Activated CD4-positive, alpha-beta T cell treated with anti-CD3 and anti-CD28 coated beads, Interleukin-2, amount 50 U/mL, for 48 hours (primary cell): ENCODE data around the gene TRABD2A.
A peak's percentile ranks its signal among the peaks of the same experiment; 100 is the strongest.
"Not testable (repeated sequence)": the region's sequence is repeated elsewhere in the genome, so short reads cannot be mapped to it uniquely, and the experiment has no call there.

Source experiments
- DNase-seq, 2 experiments: peaks; one replicate each; pipeline ENCODE4 v3.0.0-alpha.2; 2020

TRABD2A gene, protein sequence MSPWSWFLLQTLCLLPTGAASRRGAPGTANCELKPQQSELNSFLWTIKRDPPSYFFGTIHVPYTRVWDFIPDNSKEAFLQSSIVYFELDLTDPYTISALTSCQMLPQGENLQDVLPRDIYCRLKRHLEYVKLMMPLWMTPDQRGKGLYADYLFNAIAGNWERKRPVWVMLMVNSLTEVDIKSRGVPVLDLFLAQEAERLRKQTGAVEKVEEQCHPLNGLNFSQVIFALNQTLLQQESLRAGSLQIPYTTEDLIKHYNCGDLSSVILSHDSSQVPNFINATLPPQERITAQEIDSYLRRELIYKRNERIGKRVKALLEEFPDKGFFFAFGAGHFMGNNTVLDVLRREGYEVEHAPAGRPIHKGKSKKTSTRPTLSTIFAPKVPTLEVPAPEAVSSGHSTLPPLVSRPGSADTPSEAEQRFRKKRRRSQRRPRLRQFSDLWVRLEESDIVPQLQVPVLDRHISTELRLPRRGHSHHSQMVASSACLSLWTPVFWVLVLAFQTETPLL

DNA sequence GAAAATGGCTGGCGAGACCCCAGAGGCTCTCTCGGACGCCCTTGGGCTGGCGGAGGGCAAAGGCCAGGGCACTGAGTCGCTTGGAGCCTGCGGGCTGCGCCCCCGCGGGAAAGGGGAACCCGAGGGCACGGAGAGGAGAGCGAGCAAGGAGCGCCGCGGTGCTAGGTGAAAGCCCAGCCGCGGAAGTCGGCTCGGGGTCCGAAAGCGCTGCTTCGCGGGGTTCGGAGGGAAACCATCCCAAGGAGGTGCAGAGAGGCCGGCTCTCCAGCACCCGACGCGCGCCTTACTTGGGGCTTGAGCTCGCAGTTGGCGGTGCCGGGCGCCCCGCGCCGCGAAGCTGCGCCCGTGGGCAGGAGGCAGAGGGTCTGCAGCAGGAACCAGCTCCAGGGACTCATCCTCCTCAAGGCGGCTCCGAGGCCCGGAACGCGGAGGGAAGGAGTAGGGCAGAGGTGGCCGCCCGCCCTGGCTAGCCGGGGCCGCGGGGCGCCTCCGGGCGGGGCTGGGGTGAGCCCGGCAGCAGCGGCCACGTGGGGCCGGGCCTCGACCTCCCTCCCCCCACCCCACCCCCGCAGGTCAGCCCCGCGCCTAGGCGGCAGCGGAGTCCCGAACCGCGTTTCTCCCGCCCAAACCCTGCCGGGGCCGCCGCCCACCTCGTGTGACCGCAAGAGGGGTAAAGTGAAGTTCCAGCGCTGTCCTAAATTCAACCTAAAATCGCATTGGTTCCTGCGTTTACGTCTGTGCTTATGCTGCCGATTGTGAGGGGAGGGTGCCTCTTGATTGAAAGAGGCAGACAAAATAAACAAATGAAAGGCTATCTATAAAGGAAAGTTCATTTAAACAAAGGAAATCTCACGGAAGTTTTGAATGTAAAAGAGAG is at the start of gene TRABD2A:
TRABD2A (minus strand) TSS at position 440 of the 877 bp plus-strand sequence; CDS start at position 395, 45 bp downstream.
- peak; percentile 67 to 77 for DNase-seq

DNA sequence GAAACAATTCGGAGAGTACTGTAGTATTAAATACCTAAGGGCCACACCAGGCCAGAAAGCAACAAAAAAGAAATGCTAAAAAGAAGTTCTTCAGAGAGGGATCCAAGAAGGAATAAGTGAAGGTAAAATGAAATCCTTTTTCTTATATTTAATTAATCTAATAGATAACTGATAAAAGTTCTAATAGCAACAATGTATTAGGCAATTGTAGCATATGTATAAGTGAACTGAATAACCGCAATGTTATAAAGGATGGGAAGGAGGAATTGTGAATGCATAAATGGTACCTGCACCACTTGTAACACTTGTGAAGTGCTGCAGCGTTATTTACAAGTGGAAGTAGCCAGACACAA is 46.4 kb upstream of the TRABD2A start:
- no peak for DNase-seq

DNA sequence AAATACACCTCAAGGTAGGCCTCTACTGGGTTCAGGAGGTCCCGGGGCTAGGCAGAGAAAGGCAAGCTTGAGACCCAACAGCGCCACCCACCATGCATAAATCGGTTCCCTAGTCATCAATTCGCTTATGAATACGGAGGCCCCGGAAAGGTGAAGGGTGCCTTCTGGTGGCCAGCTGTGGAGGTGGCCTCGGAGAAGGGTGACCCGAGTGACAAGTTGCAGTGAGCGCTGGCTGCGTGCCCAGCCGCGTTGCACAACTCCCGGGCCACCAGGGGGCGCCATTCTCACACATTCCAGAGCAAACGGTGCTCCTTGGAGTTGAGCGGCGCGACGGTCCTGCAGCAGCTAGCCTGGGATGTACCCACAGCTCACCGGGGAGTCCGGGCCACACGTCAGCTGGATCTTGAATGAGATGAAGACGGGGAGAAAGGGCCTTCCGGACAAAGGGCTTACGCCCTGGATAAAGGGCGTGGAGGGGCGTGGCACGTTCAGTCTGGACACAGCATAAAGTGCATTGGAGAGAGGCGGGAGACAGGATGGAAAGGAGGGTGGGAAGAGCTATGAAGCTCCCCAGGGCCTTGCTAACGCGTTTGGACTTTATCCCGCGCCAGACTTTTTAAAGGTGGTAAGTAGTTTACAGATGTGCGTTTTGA is 45.0 kb upstream of the TRABD2A start:
- DNase-seq = peak; percentile 100

DNA sequence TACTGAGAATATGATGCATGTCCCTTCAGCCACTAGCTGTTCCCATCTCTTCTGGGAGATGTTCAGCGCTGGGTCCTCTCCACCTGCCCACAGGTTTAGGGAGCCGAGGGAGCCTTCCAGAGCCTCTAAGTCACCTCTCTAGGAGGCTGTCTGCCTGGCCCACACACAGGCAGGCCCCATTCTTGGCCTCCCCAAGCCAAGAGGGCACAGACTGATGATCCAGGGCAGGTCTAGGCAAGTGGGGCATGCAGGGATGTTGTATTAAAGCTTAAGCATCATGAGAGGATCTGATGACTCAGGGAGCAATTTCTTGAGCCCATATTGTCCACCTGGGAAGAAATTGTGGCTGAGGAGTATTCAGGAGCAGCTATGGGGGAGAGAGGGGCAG is 44.4 kb upstream of the TRABD2A start:
- DNase-seq = peak in 1 of 2 experiments; percentile 25

DNA sequence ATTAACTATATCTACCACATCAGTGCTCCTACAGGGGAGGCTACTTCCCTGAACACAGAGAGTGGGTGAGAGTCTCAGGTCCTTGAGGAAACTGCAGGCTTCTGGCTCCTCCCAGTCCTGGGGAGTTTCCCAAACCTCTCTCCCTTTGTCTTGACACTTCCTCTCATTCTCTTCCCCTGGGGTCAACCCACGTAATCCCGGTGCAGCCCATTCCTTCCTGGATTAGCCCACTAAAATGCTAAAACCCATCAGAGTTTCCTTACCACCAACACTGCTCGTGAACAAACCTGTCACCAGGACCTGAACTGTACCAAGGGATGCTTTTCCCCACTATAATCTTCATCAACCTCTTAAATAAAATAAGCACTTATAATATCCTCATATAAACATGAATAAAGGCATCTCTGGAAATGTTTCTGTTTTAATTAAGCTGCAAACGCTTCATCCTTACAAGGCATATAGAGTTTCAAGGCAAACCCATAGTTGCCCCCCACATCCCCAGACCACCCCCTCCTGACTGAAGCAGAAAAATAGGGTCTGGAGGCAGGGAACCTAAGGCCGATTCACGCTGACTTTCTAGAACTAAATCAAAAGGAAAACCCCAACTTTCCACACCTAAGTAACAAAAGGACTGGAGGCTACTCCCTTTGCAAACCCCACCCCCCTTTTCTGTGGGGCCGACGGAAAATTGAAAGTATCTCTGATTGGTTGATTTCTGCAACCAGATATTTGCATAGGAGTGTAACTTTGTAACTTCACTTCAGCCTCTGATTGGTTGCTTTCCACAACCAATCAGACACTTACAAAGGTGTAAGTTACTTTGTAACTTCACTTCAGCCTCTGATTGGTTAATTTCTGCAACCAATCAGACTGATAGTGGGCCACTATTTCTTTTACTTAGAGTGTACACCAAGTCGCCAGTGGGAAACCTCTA is 43.6 kb upstream of the TRABD2A start:
- peak; percentile 59 to 72 for DNase-seq

DNA sequence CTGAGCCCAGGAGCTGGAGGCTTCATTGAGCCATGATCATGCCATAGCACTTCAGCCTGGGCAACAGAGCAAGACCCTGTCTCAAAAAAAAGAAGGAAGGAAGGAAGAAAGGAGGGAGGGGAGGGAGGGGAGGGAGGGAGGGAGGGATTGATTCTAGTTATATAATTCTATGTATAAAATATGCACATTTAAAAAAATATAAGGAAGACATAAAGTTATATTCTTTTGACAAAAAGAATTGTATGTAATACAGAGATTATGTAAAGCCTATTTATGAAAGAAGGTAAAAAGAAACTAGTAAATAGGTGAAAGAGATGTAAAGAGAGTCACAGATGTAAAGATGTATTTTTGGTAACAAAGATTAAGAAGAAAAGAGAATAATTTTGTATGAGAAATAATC is 42.1 kb upstream of the TRABD2A start:
- DNase-seq = no peak

DNA sequence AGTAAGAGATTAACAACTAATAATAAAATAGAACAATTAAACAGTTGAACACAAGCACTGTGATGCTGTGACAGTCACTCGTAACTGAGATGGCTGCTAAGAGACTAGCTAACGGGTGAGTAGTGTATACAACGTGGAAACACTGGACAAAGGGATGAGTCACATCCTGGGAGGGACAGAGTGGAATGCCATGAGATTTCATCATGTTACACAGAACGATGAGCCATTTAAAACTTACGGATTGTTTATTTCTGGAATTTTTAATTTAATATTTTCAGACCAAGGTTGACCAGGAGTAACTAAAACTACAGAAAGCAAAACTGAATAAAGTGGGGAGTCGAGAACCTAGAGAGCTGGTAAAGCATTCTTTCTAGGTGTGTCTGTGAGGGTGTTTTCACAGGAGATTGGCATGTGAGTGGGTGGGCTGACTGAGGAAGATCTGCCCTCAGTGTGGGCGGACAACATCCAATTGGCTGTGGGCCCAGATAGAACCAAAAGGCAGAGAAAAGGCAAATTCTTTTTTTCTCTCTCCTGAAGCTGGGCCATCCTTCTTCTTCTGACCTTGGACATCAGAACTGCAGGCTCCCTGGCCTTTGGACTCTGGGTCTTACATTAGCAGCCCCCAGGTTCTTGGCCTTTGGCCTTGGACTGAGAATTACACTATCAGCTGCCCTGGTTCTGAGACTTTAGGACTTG is 39.1 kb upstream of the TRABD2A start:
- DNase-seq = peak; percentile 59 to 69

DNA sequence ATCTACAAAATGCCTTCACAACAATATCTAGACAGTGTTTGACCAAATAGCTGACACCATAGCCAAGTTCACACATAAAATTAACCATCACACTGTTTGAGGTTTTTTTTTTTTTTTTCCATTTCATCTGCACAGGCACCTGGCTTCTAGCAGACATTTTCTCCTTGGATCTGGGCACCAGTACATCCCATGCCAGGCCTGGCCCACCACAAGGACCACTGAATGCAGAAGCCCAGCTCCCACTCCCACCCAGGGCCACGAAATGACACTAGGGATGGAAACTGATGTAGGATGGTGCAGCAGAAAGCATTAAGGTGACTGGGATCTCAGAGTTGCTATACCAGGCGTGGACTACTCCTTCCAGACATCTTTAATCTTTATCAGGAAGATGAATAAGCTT is 37.5 kb upstream of the TRABD2A start:
- DNase-seq = no peak

DNA sequence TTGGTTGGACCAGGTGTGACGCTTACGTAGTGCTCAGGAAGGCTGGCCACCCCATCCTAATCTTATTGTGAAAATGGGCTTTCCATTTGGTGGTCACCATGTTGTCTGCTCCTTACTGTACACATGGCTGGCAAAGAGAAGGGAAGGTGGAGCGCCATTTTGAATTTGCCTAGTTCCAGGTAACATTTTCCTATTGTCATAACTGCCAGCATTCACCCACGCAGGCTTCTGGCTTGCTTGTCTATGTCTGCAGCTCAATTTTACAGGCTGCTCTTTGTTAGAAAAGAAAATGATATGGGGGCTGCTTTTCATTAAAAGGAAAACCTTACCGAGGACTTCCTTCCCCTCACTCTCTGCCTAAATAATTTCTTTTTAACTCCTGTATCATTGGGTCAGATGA is 36.9 kb upstream of the TRABD2A start:
- not testable (repeated sequence) for DNase-seq

DNA sequence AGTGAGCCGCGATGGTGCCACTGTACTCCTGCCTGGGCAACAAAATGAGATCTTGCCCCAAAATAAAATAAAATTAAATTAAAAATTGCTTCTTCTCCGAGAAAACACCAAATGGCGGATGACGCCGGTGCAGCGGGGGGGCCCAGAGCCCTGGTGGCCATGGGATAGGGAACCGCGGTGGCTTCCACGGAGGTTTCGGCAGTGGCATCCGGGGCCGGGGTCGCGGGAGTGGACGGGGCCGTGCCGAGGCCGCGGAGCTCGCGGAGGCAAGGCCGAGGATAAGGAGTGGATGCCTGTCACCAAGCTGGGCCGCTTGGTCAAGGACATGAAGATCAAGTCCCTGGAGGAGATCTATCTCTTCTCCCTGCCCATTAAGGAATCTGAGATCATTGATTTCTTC is 34.8 kb upstream of the TRABD2A start:
- not testable (repeated sequence) for DNase-seq

DNA sequence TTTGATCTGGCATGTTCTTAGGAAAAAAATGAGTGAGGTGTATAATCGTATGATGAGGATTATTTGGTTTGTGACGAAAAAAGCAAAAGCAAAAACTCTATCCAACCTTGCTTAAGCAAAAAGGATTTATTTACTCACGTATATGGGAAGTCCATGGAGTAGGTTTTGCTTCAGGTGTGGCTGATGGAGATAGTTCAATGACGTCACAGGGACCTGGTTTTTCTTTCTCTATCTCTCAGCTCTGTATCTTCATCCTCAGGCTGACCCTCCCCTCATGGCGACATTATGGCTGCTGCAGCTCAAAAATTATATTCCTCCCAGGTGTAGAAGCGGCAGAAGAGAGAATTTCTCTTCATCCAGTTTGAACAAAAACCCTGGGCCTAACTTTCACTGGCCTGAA is 33.5 kb upstream of the TRABD2A start:
- no peak for DNase-seq

DNA sequence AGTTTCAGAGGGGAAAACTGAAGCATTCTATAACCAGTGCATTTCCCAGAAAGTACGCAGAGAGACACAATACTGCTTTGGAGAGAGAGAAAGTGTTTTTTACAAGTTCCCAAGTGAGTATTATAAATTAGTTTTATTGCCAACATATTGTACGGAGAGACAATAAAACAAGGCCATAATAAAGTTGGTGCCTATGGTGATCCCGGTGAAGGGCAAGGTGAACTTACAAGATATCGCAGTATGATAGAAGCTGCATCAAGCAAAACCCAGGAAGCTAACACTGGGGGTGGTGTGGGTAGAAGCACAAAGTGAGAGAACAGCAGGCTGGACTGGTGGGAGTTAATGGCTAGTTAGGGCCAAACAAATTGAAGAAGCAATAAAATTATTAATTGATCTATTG is 32.1 kb upstream of the TRABD2A start:
- DNase-seq = no peak

DNA sequence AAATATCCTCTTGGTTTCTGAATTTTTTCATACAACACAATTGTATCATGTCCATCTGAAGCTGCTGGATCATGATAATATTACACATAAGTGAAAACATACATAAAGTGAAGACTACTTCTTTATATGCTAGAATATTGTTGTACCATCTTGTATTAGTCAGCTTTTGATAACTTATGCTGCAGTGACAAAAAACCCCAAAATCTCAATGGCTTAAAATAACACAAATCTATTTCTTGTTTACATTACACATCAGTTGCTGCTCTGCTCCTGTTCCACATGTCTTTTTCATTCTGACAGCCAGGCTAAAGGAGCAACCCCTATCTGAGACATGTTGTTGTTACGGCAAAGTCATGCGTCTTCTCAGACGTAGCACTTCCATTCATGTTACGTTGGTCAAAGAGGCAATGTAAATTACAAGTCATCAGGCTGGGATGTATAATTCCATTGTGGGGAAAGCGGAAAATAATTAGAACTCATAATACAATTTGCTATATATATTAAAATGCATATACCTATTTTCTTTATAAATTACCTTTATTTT is 30.3 kb upstream of the TRABD2A start:
- no peak for DNase-seq

DNA sequence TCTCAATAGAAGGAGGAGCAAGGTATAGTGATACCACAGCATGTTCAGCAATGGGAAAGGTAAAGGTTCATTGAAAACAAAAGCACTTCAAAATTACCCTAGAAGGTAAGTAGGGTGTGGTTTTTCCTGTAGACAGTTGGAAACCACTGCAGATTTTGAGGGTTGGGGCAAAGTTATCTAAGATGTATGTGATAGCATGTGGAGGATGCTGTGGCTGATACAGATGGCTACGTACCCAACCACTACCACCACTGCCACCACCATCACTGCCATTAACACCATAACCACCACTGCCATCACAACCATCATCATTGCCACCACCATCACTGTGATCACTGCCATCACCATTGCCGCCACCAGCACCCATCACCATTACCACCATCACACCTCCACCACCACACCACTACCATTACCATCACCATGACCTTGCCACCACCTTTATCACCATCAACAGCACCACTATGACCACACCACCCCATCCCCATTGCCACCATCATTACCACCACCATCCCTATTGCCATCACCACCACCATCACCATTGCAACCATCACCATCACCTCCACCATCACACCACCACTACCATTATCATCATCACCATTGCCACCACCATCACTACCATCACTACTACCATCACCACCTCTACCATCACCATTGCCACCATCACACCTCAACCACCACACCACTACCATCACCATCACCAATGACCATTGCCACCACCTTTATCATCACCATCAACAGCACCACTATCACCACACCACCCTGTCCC is 28.2 kb upstream of the TRABD2A start:
- peak in 1 of 2 experiments; percentile 32 for DNase-seq

DNA sequence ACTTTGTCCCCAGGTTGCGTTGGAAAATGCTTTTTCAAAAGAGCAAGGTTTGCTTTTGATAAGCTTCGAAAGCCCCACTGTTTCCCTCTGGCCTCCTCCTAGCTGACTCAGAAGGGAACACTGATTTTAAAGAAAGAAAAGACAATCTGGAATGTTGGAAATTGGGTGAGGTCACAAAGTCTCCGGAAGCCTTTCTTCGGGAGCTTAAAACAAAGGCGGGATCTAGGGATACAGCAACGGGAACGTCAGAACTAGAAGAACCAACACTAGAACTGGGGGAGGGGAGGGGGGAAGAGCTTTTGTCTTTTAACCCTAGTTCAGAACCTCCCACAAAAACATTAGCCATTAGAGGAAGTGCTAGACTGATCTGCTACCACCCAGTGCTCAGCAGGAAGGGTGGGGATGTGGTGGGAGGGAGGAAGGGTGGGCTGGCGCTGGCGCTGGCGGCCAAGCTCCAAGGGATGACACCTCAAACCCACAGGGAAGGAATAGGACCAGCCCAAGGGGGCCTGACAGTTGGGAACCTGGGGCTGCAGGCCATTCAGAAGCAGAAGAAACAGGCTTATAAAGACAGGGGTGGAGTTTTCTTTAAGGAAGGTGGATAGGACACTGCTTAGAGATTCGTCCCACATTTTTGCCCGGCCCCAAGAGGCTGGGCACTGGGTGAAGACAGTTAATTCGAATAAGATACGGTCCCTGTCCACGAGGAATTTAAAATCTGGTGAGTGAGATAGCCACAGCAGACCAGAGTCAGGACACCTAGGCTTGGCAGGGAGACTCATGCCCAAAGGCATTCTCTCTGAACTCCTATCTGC is 26.2 kb upstream of the TRABD2A start:
- peak; percentile 43 to 53 for DNase-seq

DNA sequence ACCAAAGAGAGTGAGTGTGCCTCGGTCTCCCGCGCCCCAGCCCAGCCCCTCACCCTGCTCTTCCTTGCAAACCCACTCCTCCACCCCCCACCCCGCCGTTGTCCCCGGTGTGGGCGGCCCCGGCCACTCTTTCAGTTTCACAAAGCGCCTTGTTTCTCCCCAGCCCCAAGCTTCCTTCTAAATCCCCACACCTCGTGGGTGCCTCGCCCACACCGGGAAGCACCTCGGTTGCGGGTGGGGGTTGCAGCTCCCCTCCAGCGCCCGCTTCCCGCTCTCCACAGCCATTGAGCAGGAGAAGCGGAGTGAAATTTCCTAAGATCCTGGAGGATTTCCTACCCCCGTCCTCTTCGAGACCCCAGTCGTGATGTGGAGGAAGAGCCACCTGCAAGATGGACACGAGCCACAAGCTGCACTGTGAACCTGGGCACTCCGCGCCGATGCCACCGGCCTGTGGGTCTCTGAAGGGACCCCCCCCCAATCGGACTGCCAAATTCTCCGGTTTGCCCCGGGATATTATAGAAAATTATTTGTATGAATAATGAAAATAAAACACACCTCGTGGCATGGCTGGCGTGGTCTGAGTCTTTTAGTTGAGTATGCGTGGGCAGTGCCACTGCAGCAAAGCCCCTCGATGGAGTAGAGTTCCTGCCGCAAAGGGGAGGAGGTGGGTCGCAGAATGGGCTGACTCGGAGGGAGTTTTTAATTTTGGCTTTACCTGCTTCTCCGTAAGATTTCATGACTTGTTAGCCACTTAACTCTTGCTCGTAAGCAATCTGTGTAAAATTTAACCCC is 25.4 kb upstream of the TRABD2A start:
- peak; percentile 71 to 76 for DNase-seq

DNA sequence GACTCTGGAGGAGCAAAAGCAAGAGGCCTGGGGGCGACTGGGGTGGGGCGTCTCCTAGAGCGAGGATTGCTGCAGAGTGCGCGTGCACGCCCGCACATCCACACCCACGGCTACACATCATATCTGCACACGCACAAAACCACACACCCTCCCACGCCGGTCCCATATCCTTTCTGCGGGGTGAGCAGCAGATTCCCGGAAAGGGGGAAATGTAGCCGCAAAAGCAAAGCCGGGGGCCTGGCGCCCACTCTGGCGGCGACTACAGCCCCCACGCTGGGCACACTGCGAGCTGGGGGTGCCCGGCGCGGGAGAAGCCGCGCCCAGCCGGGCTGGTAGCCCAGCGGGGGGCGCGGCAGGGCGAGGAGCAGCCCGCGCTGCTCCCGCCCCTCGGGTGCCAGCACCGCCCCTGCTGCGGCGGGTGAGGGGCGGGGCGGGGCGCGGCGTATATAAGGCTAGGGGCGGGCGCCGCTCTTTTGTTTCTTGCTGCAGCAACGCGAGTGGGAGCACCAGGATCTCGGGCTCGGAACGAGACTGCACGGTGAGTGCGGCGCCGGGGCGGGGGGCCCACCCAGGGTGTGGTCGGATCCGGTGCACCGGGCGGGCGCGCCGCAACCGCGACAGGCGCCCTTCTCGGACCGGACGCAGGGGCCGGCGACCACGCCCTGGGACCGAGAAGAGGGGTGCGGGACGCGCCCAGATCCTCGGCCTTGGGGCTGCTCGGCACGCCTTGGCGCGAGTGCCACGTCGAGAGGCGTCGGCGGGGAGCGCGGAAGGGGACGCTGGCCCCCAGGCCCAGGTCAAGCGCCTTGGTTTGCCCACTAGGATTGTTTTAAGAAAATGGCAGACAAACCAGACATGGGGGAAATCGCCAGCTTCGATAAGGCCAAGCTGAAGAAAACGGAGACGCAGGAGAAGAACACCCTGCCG is 24.6 kb upstream of the TRABD2A start, which contains the start of gene TMSB10:
TMSB10 (plus strand) TSS at position 476 of the 927 bp plus-strand sequence.
- peak; percentile 84 to 88 for DNase-seq
